GM21825 (cell line): ENCODE data around the gene OPN4.

Source experiments
- ATAC-seq: cut with Tn5 transposase; IDR thresholded peaks from one replicate; pipeline ENCODE4 v1.9.1; 2021; ENCODE audit warnings: mild to moderate bottlenecking, moderate library complexity; ENCODE audit not compliant: unreplicated experiment

The OPN4 gene

DNA sequence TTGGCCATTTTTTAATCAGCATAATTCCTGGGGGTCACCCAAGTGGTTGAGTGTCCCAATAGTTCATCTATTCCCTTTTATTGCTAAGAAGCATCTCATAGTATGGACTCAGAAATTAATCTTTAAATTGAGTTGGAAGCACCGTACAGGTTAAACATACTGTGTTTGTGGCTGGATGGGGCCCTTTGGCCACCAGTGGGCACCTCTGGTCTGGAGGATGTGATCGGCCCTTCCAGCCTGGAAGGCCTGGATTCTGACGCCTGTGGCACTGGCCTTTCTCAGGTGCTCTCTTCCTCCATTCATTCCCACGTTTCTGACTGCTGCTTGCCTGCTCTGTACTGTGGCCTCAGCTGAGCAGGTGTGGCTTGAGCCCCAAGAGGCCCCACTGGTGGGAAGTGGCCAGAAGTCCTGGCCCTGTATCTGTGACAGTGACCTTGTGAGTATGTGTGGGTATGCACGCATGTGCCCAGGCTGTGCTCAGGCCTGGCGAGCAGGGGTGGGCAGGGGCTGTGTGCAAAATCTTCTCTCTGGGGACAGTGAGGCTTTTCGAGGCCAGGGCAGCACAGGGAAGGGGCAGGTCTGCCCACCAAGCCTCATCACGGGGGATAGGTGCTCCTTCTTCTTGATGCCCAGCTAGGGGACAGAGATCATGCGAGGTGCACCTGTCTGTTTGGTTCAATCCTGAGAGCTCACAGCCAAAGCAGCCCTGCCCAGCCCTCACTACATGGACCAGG lies 44.0 kb downstream of the OPN4 start:
- ATAC-seq: no peak

DNA sequence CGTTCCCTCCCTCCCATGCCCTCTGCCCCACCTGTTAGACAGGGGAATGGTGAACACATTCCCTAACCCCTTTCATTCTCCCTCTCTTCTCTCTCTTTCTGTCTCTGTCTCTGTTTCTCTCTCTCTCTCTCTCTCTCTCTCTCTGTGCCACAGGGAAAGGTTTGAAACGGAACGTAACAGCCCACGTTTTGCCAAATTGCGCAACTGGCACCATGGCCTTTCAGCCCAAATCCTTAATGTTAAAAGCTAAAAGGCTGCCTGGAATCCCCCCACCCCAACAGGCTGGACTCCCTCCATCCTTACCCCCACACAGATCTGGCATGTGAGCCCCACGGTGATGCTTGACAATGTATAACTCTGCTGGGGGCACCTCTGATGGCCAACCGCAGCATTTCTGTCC lies 44.8 kb downstream of the OPN4 start:
- ATAC-seq: no peak

DNA sequence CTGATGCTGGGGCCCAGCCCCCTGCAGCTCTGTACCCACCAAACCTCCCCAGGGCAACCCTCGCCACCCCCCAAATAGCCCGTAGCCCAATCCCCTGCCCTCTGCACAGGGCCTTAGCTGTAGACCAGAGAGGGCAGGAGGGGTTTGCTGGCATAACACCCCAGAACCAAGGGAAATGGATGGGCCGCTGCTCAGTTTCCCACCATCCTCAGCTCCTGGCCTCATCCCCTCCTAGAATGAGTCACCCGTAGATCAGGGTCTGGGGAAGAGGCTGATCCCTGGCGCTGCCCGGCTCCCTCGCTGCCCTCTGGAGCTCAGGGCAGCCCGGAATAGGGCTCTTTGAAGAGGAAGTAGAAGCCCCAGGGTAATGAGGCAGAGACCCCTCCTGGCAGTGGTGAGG lies 45.2 kb downstream of the OPN4 start:
- no peak for ATAC-seq

- no peak for ATAC-seq
Measured at GRCh38 chr10:86699991-86700840, 45.9 kb downstream of the OPN4 start.

GRCh38 chr10:86700851-86701617 lies 46.7 kb downstream of the OPN4 start:
- no peak for ATAC-seq

- no peak for ATAC-seq
Measured at GRCh38 chr10:86703176-86703575, 48.8 kb downstream of the OPN4 start.

GRCh38 chr10:86705139-86705538 lies 50.8 kb downstream of the OPN4 start:
- ATAC-seq: no peak

DNA sequence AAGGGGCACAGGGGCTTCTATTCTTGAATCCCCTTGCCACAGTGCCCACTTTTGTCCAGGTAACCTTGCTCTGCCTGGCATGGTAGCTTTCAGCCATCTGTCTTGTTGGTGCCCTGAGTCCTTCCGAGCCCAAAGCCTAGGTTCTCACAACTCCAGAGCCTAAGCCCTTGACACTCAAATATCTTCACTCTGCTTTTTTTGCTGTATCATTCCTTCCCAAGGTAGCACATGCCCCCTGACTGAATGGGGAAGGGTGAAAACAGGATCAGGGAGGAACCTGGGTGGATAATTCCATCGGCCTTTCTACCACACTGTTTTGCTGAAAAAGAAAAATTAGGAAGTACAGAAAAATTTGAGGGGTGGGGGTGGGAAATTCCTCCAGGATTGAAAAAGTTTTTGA lies 51.6 kb downstream of the OPN4 start:
- no peak for ATAC-seq

DNA sequence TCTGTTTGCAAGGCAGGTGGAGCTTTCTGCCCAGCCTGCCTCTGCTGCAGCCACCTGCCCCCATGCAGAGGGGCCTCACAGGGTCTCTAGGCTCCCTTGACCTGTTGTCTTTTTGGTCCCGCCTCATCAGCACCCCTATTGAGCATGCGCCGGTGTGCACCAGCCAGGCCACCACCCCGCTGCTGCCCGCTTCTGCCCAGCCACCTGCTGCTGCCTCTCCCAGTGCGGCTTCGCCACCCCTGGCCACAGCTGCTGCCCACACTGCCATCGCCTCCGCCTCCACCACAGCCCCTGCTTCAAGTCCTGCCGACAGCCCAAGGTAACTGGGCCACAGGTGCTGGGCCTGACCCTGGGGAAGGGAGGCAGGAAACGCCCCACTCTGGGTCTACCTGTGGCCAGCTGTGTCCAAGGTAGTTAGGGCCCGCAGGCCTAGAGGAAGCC lies 52.1 kb downstream of the OPN4 start:
- no peak for ATAC-seq

DNA sequence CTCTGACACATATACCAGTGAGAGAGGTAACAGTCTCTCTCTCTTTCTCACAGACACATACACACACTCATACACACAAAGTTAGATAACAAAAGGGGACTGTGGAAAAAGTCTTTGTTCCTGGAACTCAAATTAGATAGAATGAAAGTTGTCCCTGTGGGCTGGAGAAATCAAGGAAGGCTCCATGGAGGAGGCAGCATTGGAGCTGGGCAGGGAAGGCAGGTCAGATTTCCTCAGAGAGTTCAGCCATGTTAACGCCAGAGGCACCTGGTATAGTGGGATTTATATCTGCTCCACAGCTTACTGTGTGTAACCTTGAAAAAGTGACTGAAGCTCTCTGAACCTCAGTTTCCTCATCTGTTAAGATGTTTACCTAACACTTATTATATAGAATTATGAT lies 52.6 kb downstream of the OPN4 start:
- ATAC-seq: no peak

GRCh38 chr10:86707505-86707904 lies 53.2 kb downstream of the OPN4 start:
- ATAC-seq: no peak

DNA sequence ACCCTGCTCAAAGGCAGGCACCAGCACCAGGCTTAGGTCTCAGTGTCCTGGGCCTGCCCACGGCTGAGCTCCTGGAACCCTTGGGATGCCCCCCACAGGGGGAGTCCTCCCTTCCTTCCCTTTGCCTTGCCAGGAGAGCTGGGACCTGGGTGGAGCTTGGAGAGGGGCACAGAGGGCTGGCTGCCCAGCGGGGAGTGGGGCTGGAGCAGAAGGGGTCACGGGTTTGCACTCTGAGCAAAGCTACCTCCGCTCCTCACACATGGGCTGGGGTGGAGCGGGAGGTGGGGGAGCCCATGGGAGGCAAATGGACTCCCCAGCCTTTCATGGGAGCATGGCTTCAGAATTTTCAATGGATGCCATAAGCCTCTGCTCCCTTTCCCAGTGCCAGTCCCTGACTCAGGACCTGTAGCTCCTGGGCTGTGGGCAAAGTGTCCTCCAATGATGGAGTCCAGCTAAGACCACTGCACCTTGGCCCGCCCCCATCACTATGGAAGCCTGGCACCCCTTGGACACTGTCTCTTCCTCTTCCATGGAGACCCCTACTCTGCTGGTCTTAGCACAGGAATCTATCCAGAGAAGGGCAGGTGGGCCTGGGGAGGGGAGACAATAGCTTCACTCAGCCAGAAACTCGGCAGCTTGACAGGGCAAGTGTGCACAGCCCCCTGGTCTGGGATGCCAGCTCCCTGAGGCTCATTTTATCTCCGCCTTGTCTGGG lies 53.9 kb downstream of the OPN4 start:
- ATAC-seq: no peak

- no peak for ATAC-seq
Measured at GRCh38 chr10:86708783-86709380, 54.5 kb downstream of the OPN4 start.

- no peak for ATAC-seq
Measured at GRCh38 chr10:86709396-86710185, 55.2 kb downstream of the OPN4 start.

DNA sequence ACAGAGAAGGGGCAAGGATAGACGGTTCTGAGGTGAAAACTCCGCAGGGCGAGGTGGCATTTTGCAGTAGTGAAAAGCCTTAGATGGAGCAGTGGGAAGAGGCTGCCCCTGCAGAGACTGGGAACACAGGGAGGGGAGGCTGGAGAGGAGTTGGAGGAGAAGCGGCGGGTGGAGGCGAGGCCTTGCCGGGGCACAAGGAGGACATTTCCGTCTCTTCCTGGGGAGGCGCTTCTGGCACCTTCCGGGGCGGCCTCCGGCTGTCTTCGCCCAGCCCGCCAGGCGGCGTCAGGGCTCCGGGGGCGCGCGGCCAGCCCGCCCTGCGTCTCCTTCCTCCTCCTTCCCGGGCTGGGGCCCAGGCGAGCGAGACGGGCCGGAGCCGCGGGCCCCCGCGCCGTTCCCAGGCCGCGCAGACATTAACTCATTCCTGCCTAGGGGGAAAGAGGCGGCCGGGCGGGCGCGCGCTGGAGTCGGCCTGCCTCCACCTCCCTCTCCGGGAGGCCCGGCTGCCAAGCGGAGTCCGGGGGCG lies 56.7 kb downstream of the OPN4 start:
- peak; percentile 90 for ATAC-seq

DNA sequence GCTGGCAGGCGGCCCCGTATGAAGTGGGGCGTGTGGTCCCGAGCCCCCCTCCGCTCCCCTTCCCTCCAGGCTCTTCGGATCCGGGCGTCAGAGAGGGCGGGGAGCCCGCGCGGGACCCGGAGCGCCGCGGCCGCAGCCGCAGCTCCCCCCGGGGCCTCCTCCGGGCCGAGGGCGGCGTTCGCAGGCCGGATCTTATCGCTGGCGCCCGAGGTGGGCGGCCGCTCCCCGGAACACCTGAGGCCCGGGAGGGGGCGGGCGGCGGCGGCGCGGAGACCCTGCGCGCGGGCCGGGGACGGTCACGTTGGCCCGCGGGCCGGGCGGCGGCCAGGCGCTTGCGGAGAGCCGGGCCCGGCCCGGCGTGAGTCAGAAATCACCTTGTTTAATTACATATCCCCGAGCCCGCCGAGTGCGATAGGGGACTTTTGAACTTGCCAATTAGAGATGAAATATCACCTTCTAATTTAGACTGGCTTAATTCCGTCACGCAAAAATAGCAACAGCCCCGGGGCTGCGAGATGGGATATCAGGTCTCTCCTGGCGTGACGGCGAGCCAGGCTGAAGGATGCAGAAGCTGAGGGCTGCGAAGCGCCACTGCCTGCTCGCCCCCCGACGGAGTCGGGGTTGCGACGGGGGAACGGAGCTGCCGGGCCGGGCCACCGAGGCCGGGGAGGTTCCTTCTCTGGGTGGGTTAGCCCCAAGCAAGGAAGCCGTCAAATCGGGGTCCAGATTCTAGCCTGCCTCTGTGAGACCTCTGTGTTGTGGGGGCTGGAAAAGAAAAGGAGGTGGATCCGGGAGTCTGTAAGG lies 57.4 kb downstream of the OPN4 start:
- peak; percentile 41 for ATAC-seq

GRCh38 chr10:86712317-86712707 lies 58.0 kb downstream of the OPN4 start:
- peak; percentile 8 for ATAC-seq

DNA sequence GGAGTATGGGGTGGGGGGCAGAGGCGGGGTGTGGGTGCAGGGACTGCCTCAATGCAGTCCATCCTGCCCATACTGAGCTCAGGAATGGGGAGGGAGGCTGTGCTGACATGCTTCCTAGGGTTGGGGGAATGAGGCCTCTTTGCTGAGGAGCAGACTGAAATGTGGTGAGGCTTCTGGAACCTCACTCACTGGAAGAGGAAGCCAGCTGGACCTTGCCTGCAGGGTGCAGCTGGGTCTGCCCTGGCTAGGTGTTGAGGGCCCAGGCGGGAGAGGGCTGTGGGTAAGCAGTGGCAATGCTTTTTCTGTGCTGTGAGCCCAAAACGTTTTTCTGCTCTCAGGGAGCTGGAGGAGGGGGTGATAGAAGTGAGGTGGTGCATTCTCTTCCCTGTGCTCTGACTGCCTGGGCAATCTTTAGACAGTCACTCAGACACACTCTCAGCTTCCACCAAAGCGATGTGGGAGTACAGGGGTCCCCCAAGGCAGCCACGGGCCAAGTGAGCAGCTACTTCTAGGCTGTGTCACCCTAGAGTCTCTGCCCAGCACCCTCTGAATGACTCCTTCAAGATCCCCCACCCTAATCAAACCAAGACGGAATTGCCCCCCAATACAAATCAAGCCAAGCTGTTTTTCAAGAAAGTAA lies 60.9 kb downstream of the OPN4 start:
- no peak for ATAC-seq
